ENCODE results near the gene TIAM2.
A peak's percentile ranks its signal among the peaks of the same experiment; 100 is the strongest.
"Not testable (repeated sequence)": the region's sequence is repeated elsewhere in the genome, so short reads cannot be mapped to it uniquely, and the experiment has no call there.

TIAM2 gene

DNA sequence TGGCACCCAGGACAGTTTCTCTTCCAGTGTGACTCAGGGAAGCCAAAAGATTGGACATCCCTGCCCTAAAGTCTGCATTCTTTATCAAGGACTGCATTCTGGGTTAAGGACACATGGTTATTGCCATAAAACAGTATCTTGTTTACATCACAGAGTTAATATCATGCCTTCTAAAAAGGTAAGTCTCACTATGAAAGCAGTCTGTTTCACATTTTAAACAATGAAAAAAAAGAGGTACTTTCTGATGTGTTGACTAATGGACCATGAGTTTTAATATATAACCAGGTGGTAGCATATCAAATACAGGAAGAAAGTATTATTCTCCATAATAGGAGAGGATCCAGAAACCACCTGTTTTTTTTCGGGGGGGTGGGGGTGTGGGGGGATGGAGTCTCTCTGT lies 93.7 kb downstream of the TIAM2 start:
- TF ChIP-seq, protein P1, sequence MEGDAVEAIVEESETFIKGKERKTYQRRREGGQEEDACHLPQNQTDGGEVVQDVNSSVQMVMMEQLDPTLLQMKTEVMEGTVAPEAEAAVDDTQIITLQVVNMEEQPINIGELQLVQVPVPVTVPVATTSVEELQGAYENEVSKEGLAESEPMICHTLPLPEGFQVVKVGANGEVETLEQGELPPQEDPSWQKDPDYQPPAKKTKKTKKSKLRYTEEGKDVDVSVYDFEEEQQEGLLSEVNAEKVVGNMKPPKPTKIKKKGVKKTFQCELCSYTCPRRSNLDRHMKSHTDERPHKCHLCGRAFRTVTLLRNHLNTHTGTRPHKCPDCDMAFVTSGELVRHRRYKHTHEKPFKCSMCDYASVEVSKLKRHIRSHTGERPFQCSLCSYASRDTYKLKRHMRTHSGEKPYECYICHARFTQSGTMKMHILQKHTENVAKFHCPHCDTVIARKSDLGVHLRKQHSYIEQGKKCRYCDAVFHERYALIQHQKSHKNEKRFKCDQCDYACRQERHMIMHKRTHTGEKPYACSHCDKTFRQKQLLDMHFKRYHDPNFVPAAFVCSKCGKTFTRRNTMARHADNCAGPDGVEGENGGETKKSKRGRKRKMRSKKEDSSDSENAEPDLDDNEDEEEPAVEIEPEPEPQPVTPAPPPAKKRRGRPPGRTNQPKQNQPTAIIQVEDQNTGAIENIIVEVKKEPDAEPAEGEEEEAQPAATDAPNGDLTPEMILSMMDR (IDR thresholded peaks at IDR 0.05; ENCODE audit: low read depth, low read length): no peak
- no peak overlapping the region for H3K4me3 ChIP-seq (replicated peaks in 1 of 2; ENCODE audit: low read depth in 2 of 2, low read length in 2 of 2)

GRCh38 chr6:155089746-155090145 lies 94.6 kb downstream of the TIAM2 start:
- no peak overlapping the region for H3K4me3 ChIP-seq (replicated peaks in 1 of 2; ENCODE audit: low read depth in 2 of 2, low read length in 2 of 2)
- DNase-seq (ENCODE audit: low read depth in 2 of 2): no peak
- TF ChIP-seq, protein P1 (IDR thresholded peaks at IDR 0.05; ENCODE audit: low read depth, low read length): no peak

More for the DNA sequence above, 93.7 kb downstream of the TIAM2 start:
- no peak for DNase-seq (ENCODE audit: low read depth in 2 of 2)

DNA sequence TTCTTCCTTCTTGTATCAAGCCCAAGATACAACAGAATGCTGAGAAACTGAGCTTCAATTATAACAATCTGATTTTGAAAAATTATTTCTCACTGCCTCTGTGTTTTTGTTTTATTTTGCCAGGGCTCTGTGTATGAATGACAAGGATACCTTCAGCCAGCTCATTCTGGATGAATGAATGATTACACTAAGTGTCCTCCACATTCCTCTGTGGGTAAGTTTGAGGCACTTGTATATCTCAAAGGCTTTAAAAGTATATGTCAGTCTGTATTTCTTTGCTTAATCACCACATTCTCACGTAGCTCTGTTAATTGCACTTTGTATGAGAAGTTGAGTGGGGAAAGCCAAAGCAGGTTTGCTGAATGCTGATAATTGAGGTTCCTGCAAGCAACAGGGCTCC lies 95.1 kb downstream of the TIAM2 start:
- TF ChIP-seq, protein P1 (IDR thresholded peaks at IDR 0.05; ENCODE audit: low read depth, low read length): no peak
- no peak for DNase-seq (ENCODE audit: low read depth in 2 of 2)
- H3K4me3 ChIP-seq (replicated peaks in 1 of 2; ENCODE audit: low read depth in 2 of 2, low read length in 2 of 2): no peak overlapping the region

DNA sequence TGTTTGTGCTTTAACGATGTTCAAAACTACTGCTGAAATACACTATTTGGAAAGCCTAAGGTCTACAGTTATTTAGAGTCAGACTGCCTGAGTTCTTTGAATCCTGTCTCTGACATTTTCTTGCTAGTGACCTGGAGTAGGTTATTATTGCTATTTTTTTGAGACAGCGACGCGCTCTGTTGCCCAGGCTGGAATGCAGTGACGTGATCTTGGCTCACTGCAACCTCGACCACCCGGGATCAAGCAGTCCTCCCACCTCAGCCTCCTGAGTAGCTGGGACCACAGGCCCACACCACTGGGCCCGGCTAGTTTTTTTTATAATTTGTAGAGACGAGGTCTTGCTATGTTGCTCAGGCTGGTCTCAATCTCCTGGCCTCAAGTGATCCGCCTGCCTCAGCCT lies 96.6 kb downstream of the TIAM2 start:
- no peak for DNase-seq (ENCODE audit: low read depth in 2 of 2)
- no peak overlapping the region for H3K4me3 ChIP-seq (replicated peaks in 1 of 2; ENCODE audit: low read depth in 2 of 2, low read length in 2 of 2)
- TF ChIP-seq, protein P1 (IDR thresholded peaks at IDR 0.05; ENCODE audit: low read depth, low read length): no peak

- no peak overlapping the region for H3K4me3 ChIP-seq (replicated peaks in 1 of 2; ENCODE audit: low read depth in 2 of 2, low read length in 2 of 2)
- TF ChIP-seq, protein P1 (IDR thresholded peaks at IDR 0.05; ENCODE audit: low read depth, low read length): no peak
- peak in 1 of 2 donors; percentile 30 for DNase-seq (ENCODE audit: low read depth in 2 of 2)
Measured at GRCh38 chr6:155093430-155093829, 98.3 kb downstream of the TIAM2 start.

- TF ChIP-seq, protein P1 (IDR thresholded peaks at IDR 0.05; ENCODE audit: low read depth, low read length): no peak
- H3K4me3 ChIP-seq (replicated peaks in 1 of 2; ENCODE audit: low read depth in 2 of 2, low read length in 2 of 2): no peak overlapping the region
- DNase-seq (ENCODE audit: low read depth in 2 of 2): no peak
Measured at GRCh38 chr6:155100087-155100486, 105.0 kb downstream of the TIAM2 start.

DNA sequence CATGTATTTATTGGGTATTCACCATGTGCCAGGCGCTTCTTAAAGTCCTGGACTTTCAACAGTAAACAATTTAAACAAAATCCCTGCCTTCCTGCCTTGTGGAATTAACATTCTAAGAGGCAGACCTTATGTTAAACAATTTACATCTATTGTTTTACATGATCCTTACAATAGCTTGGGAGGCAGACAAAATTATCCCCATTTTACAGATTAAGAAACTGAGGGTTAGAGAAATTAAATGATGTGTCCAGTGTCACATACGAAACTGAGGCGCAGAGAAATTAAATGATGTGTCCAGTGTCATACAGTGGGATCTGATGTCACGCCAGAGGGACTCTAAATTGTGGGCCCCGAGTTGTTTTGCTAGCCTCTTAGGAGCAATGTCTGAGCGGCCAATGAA lies 105.5 kb downstream of the TIAM2 start:
- DNase-seq (ENCODE audit: low read depth in 2 of 2): no peak
- TF ChIP-seq, protein P1 (IDR thresholded peaks at IDR 0.05; ENCODE audit: low read depth, low read length): no peak
- H3K4me3 ChIP-seq (replicated peaks in 1 of 2; ENCODE audit: low read depth in 2 of 2, low read length in 2 of 2): no peak overlapping the region

GRCh38 chr6:155103083-155103645 lies 108.0 kb downstream of the TIAM2 start:
- peak; percentile 76 to 92 for DNase-seq (ENCODE audit: low read depth in 2 of 2)
- not testable (repeated sequence) for H3K4me3 ChIP-seq (replicated peaks in 1 of 2; ENCODE audit: low read depth in 2 of 2, low read length in 2 of 2)

All from cardiac fibroblast (primary cell).